Measurements from ENCODE around the gene CDK10.

The CDK10 gene

GRCh38 chr16:89710709-89711564 lies 24.4 kb downstream of the CDK10 start:
- DNase-seq (ENCODE audit: extremely low read depth, insufficient read length), result no peak
- Histone ChIP-seq H3K4me3 (replicated peaks; ENCODE audit: low read depth, low read length) (no peak overlapping the region), H3K36me3 (ENCODE audit: control insufficient read depth, insufficient read depth, low read length) (peaks cover 2% of the 10 kb centered on the region), H3K27me3 (replicated peaks; ENCODE audit: control insufficient read depth, insufficient read depth, low read length) (no peaks in the 10 kb centered on the region)
- no peak for TF ChIP-seq CTCF (IDR thresholded peaks at IDR 0.05; ENCODE audit: insufficient read depth, low read length, poor library complexity, severe bottlenecking)

GRCh38 chr16:89711601-89712273 lies 25.2 kb downstream of the CDK10 start:
- peak; percentile 6 for TF ChIP-seq CTCF (IDR thresholded peaks at IDR 0.05; ENCODE audit: insufficient read depth, low read length, poor library complexity, severe bottlenecking)

GRCh38 chr16:89712274-89712781 lies 25.8 kb downstream of the CDK10 start:
- TF ChIP-seq CTCF (IDR thresholded peaks at IDR 0.05; ENCODE audit: insufficient read depth, low read length, poor library complexity, severe bottlenecking), result no peak
- no peaks in the 10 kb centered on the region for H3K27me3 ChIP-seq (replicated peaks; ENCODE audit: control insufficient read depth, insufficient read depth, low read length)
- no peak for DNase-seq (ENCODE audit: extremely low read depth, insufficient read length)
- peak overlapping the region; percentile 81 for H3K4me3 ChIP-seq (replicated peaks; ENCODE audit: low read depth, low read length)
- H3K36me3 ChIP-seq (ENCODE audit: control insufficient read depth, insufficient read depth, low read length), result peaks cover 3% of the 10 kb centered on the region

More at GRCh38 chr16:89711601-89712273, 25.2 kb downstream of the CDK10 start:
- H3K27me3 ChIP-seq (replicated peaks; ENCODE audit: control insufficient read depth, insufficient read depth, low read length), result no peaks in the 10 kb centered on the region
- peak overlapping the region; percentile 81 for H3K4me3 ChIP-seq (replicated peaks; ENCODE audit: low read depth, low read length)
- H3K36me3 ChIP-seq (ENCODE audit: control insufficient read depth, insufficient read depth, low read length), result peaks cover 2% of the 10 kb centered on the region
- peak; percentile 81 for DNase-seq (ENCODE audit: extremely low read depth, insufficient read length)

DNA sequence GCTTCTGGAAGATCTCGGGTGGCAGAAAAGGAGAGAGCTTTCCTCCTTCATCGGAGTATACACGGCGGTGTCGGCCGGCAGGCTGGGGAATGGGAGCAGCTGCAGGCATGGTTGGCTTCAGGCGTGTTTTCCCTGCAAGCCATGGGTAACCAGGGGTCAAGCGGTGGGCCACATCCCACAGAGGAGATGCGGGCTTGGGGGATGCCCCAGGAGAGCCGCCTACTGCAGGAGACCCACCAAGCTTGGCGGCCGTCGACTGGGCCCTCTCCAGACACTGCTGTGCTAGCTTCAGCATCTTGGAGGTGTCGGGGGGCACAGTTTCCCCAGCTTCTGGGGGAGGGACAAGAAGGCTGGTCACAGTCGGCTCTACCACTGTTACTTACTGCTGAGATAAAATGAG lies 30.0 kb downstream of the CDK10 start:
- Histone ChIP-seq H3K36me3 (ENCODE audit: control insufficient read depth, insufficient read depth, low read length) (peaks cover 4% of the 10 kb centered on the region), H3K4me3 (replicated peaks; ENCODE audit: low read depth, low read length) (no peak overlapping the region), H3K27me3 (replicated peaks; ENCODE audit: control insufficient read depth, insufficient read depth, low read length) (no peaks in the 10 kb centered on the region)
- no peak for TF ChIP-seq CTCF (IDR thresholded peaks at IDR 0.05; ENCODE audit: insufficient read depth, low read length, poor library complexity, severe bottlenecking)
- DNase-seq (ENCODE audit: extremely low read depth, insufficient read length), result no peak

DNA sequence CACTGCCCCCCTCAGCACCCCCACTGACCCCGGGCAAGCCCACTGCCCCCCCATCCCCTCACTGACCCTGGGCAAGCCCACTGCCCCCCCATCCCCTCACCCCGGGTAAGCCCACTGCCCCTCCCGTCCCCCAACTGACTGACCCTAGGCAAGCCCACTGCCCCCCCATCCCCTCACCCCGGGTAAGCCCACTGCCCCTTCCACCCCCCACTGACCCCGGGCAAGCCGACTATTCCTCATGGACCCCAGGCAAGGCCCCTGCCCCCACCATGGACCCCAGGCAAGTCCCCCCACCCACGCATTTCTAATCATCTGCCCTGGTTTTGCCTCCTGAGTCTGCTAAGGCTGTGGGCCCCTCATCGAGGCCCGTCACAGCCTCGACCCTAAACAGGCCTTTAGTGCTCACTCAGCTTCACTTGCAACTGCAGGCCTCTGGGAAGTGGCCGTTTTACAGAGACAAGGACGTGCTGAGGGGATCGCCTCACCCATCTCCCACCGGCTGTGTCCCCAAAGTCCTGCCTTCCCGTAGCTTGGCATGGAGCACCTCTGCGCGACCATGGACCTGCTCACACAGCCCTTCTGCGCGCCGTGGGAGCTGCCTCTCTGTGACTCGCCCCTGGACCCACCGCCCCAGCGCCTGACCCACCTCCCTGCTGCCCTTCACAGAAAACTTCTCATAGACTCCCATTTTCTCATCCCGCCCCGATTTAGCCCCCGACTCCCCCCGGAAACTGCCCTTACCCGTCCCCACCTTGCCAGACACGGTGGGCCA lies 30.6 kb downstream of the CDK10 start:
- no peak for TF ChIP-seq CTCF (IDR thresholded peaks at IDR 0.05; ENCODE audit: insufficient read depth, low read length, poor library complexity, severe bottlenecking)
- Histone ChIP-seq H3K36me3 (ENCODE audit: control insufficient read depth, insufficient read depth, low read length) (peaks cover 4% of the 10 kb centered on the region), H3K4me3 (replicated peaks; ENCODE audit: low read depth, low read length) (no peak overlapping the region), H3K27me3 (replicated peaks; ENCODE audit: control insufficient read depth, insufficient read depth, low read length) (no peaks in the 10 kb centered on the region)
- DNase-seq (ENCODE audit: extremely low read depth, insufficient read length), result no peak

Data from GM06990 (cell line).